ENCODE data around the gene CCDC92B.

- TF ChIP-seq CTCF (IDR thresholded peaks at IDR 0.05) (no peak), ZFX (IDR thresholded peaks at IDR 0.05; ENCODE audit: borderline replicate concordance) (no peak)
Observed at GRCh38 chr17:2794111-2794803, 44.8 kb upstream of the CCDC92B start.

Measured in 22Rv1 (cell line).